ENCODE measurements around the gene OR10A6.

GRCh38 chr11:7927635-7928034 is 3.4 kb downstream of the OR10A6 start:
- TF ChIP-seq, protein P1, sequence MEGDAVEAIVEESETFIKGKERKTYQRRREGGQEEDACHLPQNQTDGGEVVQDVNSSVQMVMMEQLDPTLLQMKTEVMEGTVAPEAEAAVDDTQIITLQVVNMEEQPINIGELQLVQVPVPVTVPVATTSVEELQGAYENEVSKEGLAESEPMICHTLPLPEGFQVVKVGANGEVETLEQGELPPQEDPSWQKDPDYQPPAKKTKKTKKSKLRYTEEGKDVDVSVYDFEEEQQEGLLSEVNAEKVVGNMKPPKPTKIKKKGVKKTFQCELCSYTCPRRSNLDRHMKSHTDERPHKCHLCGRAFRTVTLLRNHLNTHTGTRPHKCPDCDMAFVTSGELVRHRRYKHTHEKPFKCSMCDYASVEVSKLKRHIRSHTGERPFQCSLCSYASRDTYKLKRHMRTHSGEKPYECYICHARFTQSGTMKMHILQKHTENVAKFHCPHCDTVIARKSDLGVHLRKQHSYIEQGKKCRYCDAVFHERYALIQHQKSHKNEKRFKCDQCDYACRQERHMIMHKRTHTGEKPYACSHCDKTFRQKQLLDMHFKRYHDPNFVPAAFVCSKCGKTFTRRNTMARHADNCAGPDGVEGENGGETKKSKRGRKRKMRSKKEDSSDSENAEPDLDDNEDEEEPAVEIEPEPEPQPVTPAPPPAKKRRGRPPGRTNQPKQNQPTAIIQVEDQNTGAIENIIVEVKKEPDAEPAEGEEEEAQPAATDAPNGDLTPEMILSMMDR (IDR thresholded peaks at IDR 0.05), result no peak
- TF ChIP-seq POLR2AphosphoS5 (IDR thresholded peaks at IDR 0.05) (no peak), POLR2A (IDR thresholded peaks at IDR 0.05) (no peak)
